DMS153 (cell line): ENCODE data around the gene ZSCAN18.
"Not testable (repeated sequence)": the region's sequence is repeated elsewhere in the genome, so short reads cannot be mapped to it uniquely, and the experiment has no call there.

Experiments
- DNase-seq: peaks from one replicate; lab custom pipeline; 2025; lab: John Stamatoyannopoulos, UW

Gene ZSCAN18, protein sequence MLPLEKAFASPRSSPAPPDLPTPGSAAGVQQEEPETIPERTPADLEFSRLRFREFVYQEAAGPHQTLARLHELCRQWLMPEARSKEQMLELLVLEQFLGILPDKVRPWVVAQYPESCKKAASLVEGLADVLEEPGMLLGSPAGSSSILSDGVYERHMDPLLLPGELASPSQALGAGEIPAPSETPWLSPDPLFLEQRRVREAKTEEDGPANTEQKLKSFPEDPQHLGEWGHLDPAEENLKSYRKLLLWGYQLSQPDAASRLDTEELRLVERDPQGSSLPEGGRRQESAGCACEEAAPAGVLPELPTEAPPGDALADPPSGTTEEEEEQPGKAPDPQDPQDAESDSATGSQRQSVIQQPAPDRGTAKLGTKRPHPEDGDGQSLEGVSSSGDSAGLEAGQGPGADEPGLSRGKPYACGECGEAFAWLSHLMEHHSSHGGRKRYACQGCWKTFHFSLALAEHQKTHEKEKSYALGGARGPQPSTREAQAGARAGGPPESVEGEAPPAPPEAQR

DNA sequence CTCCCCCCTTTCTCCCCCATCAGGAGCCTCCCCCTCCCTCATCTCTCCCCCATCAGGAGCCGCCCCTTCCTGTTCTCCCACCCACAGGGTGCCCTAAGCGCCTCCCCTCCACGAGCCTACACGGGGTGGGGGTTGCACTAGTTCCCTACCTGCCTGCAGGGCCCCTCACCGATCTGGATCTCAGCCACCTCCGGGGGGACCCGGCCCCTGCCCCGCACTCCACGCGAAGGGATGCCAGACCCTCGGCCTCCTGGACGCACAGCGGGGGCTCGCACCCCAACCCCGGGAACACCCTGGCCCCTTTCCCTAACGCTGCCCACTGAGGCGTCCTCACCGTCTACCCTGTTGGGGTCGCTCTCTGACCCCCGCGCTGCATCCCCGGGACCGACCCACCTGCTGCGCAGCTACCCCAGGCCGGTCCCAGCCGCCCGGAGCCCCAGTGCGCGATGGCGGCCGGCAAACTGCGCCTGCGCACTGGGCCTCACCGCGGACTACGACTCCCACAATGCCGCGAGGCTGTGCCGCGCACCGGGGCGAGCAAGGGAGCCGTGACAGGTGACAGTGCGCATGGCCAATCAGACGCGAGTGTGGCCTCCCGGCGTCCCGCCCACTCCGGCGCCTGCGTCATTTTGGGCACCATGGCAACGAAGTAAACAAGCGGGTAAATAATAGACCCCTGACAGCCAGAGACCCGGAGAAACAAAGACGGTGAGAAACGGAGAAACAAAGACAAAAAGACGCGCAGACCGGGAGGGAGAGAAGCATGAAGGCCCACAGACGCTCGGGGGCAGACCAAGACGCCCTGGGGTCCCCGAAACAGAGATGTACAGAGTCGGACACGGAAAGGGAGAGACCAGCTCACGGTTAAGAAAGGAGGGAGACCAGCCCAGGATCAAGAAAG, at the start of gene ZSCAN18:
TSS of gene ZSCAN18 (minus strand) at position 451 of the 901 bp plus-strand sequence. CDS start 7,964 bp downstream, outside the sequence.
- DNase-seq, result peak; percentile 67

GRCh38 chr19:58147475-58147874, 49.4 kb upstream of the ZSCAN18 start:
- not testable (repeated sequence) for DNase-seq

DNA sequence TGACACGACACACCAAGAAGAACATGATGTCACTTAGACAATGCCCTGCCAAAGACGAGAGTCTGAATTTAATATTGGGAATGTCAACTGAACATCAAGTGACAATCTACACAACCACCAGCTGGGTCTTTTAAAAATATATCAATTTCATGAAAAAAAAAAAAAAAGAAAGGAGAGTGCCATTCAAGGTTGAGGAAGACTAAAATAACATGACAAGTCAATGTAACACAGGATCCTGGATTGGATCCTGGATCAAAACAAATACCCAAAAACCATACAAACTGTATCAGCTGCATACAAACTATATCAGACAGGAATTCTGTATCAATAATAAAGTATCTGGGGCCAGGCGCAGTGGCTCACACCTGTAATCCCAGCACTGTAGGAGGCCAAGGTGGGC, 47.8 kb upstream of the ZSCAN18 start:
- DNase-seq, result no peak

DNA sequence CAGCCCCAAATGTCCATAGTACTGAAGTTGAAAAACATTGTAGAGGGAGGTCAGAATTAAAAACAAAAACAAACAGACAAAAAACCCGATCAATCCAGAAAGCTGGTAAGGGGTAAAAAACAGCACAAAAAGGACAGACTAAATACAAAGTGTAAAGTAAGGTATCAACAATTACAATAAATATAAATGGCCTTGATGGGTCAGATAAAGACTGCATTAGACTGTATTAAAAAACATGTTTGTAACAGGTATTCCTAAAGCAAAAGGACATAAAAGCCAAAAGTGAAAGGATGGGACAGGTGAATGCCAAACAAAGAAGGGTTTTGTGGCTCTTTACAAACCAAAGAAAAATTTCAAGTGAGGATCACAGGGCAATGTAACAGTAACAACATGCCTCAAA, 36.2 kb upstream of the ZSCAN18 start:
- DNase-seq, result no peak

- no peak for DNase-seq
Measured at GRCh38 chr19:58129284-58129683, 31.3 kb upstream of the ZSCAN18 start.

GRCh38 chr19:58128041-58128685, 30.1 kb upstream of the ZSCAN18 start:
- DNase-seq, result no peak

DNA sequence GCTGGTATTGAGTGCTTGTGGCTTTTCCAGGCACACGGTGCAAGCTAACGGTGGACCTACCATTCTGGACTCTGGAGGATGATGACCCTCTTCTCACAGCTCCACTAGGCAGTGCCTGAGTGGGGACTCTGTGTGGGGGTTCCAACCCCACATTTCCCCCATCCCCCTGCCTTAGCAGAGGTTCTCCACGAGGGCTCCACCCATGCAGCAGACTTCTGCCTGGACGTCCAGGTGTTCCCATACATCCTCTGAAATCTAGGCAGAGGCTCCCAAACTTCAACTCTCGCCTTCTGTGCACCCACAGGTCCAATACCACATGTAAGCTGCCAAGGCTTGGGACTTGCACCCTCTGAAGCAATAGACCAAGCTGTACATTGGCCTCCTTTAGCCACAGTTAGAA, 25.3 kb upstream of the ZSCAN18 start:
- no peak for DNase-seq

DNA sequence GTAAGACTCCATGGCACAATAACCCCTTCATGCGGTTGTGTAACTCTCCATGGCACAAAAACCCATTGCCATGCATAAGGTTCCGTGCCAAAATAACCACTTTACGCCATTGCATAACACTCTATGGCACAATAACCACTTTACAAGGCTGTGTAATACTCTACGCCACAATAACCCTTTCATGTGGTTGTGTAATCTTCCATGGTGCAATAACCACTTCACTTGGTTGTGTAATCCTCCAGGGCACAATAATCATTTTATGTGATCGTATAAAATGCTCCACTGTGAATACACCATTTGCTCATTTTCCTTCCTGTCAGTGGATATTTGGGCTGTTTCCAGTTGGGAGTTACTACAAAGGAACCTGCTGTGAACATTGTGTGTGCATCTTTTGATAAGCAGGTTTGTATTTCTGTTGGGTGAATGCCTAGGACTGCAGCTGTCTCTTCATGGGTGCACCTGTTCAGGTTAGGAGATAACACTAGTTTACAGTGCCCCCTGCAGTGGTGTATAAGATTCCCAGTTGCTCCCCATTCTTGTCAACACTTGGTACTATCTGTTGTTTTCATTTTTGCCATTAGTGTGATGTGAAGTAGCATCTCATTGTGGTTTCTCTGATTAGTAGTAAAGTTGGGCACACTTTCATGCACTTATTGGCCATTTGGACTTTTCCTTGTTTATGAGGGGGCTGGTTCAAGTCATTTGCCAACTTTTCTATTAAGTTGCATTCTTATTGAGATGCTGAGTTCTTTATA, 21.1 kb upstream of the ZSCAN18 start:
- DNase-seq, result no peak

- DNase-seq, result no peak
Measured at GRCh38 chr19:58117841-58118575, 20.0 kb upstream of the ZSCAN18 start.

GRCh38 chr19:58108546-58108817, 10.5 kb upstream of the ZSCAN18 start:
- no peak for DNase-seq

DNA sequence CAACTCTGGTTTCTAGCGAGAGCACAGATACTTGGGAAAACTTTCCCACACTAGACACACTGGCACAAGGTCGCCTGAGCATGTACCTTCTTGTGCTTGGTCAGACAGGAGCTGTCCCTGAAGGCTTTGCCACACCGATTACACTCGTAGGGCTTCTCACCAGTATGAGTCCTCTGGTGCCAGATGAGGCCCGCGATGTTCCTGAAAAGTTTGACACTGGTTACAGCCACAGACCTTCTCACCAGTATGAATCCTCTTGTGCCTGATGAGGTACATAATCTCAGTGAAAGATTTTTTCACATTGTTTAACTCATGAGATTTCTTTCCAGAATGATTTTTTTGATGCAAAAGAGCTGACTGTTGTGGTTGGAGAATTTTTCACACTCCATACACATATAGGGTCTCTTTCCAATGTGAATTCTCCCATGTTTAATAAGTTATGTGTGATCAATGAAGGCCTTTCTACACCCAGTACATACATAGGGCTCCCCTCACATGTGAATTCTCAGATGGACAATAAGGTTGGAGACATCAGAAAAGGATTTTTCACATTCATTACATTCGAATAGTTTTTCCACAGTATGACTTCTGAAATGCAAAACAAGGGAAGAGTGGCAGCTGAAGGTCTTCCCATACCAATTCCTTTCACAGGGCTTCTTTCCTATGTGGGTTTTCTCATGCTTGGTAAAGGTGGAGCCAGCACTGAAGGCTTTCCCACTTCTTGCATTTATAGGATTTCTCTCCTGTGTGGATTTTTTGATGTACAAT, 9.9 kb upstream of the ZSCAN18 start:
- DNase-seq, result no peak

DNA sequence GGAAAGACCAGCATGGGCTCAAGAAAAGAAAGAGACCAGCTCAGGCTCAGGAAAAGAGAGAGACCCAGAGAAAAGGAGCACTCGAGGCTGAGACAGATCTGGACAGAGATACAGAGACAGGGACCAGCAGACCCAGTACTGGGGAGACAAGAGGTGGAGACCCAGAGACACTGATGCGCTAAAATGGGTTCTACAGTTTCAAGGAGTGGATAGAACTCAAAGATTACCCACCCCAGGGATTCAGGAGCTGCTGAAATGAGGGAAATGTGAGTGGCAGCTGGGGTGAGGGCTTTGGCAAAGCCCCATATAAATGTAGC, 609 bp upstream of the ZSCAN18 start:
- DNase-seq, result no peak

- no peak for DNase-seq
Measured at GRCh38 chr19:58097349-58097748, 682 bp downstream of the ZSCAN18 start.

DNA sequence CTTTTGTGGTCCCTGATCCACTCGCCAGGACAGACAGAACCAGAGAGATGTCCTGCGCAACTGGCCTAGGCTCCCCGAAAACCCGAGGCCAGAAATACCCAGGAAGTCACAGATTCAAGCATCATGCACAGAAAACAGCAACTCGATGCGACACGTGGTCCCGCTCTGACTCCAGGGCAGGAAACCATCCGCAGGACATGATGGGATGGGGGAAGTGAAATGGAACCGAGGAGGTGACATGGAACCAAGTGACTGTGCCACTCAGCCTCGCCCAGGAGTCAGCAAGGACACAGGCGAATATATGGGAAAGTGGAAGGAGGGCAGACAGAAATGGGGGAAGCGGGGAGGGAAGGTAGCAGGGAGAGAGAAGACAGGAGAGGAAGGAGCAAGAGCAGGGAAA, 1.1 kb downstream of the ZSCAN18 start:
- no peak for DNase-seq

GRCh38 chr19:58095328-58095727, 2.7 kb downstream of the ZSCAN18 start:
- DNase-seq, result no peak

DNA sequence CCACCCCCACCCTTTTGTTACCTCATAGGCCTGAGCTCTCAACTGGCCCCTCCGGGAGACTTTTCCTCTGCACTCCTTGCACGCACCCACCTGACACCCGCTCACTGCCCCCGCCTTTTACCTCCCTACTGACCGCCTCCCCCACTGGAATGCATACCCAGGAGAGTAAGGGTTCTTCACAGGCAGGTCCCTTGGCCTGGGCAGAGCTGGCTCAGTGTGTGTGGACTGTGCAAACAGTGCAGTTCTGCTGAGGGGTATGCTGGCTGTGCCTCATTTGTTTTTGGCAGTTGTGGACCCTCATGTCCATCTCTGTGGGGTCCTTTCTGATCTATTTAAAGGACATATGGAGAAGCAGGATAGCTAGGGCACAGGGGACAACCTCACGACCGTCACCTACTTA, 5.0 kb downstream of the ZSCAN18 start:
- DNase-seq, result no peak

GRCh38 chr19:58091251-58091995, 6.6 kb downstream of the ZSCAN18 start:
- no peak for DNase-seq

- DNase-seq, result no peak
Measured at GRCh38 chr19:58089846-58090245, 8.2 kb downstream of the ZSCAN18 start.

DNA sequence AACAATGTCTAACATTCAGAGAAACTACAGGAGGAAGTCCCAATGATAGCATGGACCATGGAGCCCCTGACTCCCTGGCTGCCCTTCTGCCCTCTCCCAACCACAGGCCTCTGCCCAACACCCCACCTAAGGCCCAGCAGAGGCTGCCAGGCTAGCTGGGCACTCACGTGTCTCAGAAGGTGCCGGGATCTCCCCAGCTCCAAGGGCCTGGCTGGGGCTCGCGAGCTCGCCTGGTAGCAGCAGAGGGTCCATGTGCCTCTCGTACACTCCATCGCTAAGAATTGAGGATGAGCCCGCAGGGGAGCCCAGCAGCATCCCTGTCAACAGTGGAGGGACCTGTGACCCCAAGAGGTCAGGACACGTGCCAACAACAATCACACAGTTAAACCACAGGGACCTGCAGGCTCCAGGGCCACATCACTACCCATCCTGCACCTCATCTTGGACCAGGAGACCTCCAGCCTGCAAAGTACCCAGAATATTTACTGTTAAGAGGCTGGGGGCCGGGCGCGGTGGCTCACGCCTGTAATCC, 9.4 kb downstream of the ZSCAN18 start:
- DNase-seq, result no peak
